Stimulated activated CD4-positive, alpha-beta T cell treated with anti-CD3 and anti-CD28 coated beads, Interleukin-1b, Interleukin-23, amount 100 ng/mL, for 1 hour (primary cell): ENCODE results near the gene PGAM2.

Source experiments
- DNase-seq, 2 donors: peaks; one replicate each; pipeline ENCODE4 v3.0.0-alpha.2; 2020; ENCODE audit warnings: low read depth in 2 of 2

Gene PGAM2

DNA sequence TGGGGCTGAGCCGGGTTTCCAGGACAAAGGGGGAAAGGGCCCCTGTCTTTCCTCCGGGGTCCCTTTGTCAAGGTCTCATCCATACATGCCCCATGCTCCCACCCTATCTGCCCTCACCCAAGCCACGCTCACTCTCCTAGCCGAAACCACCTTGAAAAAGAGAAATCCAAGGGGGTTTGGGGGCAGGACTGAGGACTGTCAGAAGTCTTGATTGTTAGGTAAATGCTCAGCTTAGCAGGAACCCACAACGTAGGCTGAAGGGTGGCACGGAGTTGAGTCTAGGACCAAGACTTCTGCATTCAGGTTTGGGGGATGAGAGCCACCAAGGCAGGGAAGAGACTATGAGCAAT lies 719 bp upstream of the PGAM2 start:
- DNase-seq: no peak

DNA sequence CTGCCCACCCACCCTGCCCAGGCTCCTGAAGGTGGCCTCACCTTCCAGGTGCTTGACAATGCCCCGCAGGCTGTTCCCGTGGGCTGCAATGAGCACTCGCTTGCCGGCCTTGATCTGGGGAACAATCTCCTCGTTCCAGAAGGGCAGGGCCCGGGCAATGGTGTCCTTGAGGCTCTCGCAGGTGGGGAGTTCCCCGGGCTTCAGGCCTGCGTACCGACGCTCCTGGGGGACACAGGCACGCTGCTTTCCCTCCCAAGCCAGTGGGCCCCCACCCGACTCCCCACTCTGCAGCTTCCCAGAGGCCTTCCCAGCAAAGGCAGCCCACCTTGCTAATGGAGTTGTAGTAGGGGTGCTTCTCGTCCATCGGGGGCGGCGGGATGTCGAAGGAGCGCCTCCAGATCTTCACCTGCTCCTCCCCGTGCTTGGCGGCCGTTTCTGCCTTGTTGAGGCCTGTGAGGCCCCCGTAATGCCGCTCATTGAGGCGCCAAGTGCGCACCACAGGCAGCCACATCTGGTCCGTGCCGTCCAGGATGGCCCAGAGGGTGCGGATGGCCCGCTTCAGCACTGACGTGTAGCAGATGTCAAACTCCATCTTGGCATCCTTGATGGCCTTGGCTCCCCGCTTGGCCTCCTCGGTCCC lies 456 bp downstream of the PGAM2 start:
- no peak for DNase-seq

DNA sequence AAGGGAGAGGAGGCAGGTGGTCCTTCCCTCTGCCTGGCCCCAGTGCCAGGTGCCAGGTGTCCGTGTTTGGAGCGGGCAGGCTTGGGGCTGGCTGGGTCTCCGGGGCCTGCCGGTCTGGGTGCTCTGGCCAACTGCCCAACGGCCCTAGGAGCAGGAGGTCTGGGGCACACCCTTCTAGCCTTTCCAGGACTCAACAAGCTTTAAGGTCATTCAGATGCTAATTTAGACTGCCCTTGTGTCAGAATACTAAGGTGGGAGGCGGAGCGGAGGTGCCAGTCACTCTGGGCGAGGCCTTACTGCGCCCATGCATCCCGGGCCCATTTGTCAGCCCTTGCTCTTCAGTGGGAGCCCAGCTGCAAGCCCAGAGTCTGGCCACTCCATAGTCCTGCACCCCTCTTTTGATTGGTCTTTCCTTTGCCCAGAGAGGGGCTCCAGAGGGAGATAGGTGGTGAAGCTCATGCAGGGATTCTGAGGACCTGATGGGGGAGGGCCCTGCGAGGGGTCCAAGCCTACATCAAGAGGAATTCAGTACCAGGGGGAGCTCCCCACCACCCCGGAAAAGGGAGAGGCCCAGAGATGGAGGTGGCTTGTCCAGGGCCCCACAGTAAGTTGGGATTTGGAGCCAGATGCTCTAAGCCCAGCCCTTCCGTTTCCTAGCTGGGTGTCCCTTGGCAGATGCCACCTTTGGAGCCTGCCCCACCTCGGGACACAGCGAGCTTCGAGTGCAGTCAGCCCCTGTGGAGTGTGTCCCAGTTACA lies 1.3 kb downstream of the PGAM2 start:
- DNase-seq: no peak

DNA sequence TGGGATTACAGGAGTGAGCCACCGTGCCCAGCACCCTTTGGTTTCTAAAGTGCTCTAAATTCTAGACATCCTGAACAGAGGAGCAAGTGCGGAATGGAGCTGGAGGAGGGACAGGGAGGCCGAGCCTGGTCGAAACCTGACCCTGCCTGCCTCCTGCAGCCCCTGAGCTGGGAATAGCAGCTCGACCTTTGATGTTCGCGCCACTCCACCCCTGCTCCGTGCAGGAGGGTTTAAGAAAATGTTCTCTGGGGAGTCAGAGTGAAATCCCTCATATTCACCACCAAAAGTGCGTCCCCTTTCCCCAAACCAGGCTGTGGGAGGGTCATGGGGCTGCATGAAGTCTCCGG lies 1.8 kb downstream of the PGAM2 start:
- no peak for DNase-seq

DNA sequence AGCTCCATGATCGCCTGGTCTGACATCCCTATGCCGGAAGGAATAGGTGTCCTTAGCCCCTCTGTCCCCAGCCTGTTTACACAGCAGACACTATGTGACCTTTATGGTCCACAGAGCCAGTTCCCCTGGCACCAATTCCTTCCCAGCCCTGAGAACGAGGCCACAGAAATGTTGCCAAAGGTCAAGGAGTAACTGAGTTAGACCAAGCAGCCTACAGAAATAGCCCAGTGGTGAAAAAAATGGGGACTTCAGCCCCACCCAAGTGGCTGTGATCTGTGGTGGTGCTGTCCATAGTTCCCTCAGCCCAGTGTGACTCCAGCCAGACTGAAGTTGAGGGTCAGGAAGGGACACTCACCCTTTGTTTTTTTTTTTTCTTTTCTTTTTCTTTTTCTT lies 2.5 kb downstream of the PGAM2 start:
- DNase-seq: no peak

DNA sequence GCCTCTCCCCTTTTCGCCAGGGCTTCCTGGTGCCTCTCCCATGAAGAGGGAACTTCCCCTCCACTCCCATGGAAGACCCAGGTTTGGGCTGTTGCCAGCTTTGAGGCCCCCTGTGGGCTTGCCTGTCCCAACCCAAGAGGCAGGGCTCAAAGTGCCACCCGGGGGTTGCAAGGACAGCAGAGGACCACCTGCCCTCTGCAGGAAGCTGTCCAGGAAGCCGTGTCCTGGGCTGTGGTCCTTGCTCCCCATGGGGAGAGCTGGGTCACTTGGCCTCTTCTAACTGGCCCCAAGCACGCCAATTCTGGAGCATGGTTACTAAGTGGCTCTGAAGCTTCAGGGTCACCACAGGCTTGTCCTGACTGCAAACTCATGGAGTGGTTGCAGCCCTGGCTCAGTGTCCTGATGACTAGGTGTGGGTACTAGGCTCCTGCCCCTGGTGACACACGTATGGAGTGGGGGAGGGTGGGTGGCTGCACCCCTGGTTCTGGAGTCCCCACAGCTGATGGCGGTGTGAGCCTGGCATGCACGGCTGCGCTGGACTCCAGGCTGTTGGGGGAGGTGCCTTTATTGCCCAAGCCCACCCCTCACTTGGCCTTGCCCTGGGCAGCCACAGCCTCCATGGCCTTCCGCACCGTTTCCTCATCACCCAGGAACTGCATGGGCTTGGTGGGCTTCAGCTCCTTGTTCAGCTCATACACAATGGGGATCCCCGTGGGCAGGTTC lies 3.0 kb downstream of the PGAM2 start:
- DNase-seq: no peak

DNA sequence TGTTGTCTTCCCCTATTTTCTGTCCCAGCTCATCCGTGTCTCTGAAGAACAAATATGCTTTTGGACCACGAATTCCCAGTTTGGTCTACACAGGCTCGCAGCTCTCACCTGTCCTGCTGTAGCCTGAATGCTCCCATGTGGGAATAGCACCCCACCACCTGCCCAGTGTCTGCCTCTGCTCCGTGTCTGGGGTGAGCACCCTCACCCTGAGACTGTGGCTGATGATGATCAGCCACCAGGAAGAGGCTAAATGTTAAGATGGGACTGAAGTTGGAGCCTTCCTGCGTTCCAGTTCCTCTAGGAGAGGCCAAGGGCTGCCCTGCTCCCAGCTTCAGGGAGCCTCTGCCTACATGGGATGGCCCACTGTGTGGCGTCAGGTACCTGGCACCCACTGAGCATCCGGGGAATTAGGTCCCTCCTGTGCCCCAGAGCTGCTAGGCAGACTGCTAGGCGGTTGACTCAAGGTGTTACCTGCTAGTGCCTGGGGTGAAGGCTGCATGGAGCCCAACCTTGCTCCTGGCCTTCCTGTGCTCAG lies 3.7 kb downstream of the PGAM2 start:
- DNase-seq: no peak

DNA sequence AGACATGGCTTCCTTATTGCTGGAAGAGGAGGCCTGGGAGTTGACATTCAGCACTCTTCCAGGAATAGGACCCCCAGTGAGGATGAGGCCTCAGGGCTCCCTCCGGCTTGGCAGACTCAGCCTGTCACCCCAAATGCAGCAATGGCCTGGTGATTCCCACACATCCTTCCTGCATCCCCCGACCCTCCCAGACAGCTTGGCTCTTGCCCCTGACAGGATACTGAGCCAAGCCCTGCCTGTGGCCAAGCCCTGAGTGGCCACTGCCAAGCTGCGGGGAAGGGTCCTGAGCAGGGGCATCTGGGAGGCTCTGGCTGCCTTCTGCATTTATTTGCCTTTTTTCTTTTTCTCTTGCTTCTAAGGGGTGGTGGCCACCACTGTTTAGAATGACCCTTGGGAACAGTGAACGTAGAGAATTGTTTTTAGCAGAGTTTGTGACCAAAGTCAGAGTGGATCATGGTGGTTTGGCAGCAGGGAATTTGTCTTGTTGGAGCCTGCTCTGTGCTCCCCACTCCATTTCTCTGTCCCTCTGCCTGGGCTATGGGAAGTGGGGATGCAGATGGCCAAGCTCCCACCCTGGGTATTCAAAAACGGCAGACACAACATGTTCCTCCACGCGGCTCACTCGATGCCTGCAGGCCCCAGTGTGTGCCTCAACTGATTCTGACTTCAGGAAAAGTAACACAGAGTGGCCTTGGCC lies 4.3 kb downstream of the PGAM2 start:
- DNase-seq: no peak

DNA sequence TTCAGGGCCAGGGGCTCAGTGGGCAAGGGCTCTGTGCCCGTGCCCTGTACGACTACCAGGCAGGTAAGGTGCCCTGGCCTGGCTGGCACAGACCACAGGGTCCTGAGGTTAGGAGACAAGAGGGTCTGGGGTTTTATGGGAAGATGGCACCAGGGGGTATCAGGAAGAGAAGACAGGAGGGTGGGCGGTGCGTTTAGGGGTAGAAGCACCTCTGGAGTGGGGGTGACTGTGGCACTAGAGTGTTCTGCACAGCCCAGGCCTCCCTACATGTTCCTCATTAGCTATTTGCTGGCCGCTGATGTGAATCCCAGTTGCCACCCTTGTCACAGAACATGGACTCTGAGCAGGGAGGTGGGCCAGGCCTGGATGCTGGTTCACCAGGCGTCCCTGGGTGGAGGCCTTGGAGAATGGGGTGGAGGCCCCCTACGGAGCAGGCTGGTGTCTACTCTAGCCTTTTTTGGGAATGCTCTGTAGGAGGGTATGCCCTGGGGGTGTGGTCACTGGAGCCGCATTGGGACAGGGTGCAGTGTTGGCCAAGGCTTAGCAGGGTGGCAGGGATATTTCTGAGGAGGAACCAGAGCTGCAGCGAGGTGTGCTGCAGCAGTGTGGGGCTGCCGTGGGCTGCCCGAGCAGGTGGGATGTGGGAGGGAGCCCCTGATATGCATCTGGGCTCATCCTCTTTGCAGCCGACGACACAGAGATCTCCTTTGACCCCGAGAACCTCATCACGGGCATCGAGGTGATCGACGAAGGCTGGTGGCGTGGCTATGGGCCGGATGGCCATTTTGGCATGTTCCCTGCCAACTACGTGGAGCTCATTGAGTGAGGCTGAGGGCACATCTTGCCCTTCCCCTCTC lies 5.0 kb downstream of the PGAM2 start:
- no peak for DNase-seq

DNA sequence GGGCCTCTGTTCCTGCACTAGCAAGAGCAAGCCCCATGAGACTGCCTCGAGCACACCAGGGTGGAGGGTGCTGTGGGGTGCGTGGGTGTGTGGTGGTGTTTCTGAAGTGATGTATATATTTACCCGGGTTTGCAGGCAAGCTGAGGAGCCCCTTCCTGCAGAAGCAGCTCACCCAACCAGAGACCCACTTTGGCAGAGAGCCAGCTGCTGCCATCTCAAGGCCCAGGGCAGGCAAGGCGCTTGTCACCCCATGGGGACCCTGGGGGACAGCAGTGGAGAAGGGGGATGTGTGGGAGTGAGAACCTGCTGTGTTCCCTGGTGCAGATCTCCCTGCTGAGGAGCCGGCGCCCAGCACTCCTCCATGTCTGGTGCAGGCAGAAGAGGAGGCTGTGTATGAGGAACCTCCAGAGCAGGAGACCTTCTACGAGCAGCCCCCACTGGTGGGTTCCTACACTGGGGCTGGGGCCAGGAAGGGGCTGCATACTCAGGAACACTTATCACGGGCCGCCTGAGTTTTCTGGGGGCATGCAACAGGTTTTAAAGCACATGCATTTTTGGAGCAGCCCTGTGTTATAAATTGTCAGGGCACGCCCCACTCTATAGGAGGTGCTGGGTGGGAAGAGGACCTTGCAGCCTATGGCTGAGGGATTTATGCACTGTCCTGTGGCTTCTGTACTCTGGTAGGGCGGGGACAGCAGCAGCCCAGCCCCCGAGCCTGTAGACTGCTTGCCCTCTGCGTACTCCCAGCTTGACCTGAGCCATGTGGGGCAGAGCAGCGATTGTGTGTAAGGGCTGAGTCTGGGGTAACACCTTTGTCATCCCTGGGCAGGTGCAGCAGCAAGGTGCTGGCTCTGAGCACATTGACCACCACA lies 5.9 kb downstream of the PGAM2 start:
- DNase-seq: no peak

DNA sequence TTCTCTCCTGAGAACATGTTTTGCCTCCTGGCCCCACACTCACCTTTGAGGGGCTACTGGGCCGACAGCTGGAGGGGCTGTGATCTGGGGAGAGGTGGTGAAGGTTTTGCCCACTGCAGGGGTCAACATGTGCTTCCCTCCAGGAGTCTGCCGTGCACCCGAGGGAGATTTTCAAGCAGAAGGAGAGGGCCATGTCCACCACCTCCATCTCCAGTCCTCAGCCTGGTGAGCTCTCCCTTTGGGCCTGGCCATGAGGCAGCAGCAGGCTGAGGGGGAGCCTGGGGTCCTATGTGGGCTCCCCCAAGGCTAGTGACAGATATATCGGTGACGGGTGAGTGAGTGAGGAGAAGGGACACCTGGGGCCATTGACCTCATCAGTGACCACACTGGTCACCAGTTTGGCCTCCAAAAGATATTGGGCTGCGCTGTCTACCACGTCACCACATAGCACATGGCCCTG lies 6.6 kb downstream of the PGAM2 start:
- DNase-seq: no peak

DNA sequence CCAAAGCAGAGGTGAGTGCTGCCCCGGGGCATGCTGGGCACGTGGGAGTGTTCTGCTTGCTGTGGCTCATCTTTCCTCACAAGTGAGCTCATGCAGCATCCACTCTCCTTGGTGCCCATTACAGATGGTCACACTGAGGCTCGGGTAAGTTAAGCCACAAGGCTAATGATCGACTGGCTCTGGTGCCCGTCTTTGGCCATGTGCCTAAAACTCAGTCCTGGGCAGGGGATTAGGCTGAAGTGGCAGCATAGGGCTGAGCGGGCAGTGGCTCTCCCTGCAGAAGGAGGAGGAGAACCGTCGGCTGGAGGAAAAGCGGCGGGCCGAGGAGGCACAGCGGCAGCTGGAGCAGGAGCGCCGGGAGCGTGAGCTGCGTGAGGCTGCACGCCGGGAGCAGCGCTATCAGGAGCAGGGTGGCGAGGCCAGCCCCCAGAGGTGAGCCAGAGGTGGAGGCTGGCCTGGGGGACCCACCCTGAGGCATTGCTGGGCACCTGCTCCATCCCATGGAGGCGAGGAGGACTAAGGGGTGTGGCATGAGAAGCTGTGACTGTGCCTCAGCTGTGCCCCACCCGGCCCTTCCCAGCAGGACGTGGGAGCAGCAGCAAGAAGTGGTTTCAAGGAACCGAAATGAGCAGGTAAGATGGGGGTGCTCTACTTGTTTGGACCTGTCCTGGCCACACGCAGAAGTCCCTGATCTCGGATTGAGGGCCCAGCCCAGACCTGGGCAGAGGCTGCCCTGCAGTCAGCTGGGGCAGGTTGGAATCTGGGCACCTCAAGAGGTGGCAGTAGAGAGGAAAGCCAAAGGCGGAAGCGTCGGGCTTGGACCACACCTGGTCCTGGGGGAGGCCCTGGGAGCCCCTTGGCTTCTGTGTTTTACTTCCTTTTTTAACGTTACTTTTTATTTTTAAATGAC lies 7.3 kb downstream of the PGAM2 start:
- no peak for DNase-seq

DNA sequence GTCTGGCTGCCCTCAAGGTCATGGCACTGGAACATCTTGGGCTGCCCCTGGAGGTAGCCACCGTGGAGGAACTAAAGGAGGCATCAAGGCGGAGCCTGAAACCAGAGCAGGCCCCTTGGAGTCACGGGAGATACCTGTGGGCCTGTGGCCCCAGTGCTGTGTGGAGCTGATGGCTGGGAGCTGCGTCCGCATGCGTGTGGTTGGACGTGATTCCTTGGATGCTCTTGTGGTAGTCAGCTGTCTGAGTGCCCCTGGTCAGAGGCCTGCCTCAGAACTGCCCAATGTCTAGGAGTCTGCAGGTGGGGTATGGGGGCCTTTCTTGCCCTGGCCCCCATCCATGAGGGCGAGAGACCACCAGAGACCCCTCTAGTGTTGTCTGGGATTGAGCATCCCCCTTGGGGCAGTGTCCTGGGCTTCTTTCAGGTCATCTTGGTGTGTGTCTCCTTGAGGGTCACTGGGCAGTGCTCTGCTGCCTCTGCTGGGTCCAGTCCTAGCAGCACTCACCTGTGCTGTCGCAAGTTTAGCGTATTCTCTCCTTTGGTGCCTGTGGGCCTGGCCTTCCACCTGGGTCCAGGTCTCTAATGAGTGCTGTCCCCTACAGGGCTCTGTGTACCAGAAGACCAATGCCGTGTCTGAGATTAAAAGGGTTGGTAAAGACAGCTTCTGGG lies 8.1 kb downstream of the PGAM2 start:
- no peak for DNase-seq

DNA sequence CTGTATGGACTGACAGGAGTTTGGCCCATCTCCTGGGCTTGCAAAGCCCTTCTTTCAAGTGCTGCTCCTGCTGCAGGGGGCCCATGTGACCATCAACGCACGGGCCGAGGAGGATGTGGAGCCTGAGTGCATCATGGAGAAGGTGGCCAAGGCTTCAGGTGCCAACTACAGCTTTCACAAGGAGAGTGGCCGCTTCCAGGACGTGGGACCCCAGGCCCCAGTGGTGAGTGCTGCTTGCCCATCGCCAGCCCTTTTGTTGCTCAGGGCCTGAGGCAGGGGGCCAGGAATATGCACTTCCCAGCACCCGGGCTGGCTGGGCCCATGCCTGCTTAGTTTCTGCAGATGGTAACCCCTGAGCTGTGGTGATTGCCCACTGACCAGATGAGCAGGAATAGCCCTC lies 8.7 kb downstream of the PGAM2 start:
- no peak for DNase-seq

DNA sequence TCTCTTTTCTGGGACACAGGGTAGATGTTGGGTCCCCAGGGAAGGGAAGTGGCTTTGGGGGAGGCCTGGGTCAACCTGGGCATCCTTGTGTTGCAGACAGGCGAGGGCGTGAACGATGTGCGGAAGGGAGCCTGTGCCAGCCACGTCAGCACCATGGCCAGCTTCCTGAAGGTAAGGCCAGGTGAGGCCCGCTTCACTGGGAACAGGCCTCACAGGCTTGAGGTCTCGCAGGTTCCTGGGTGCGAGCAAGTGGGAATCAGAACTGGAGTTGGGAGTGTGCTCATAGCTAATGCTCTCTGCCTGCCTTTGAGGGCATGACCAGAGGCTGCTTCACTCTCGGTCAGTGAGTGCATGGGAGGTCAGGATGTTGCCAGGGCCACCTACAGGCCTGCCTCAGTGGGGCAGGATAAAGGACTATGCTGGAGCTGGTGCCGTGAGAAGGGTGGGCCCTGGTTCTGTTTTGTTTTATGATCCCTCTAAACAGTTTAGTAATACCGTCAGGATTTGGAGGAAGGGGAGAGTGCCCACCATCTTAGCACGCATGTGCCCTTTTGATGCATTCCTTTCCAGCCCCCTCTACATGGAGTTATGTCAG lies 12.5 kb downstream of the PGAM2 start:
- DNase-seq: no peak

DNA sequence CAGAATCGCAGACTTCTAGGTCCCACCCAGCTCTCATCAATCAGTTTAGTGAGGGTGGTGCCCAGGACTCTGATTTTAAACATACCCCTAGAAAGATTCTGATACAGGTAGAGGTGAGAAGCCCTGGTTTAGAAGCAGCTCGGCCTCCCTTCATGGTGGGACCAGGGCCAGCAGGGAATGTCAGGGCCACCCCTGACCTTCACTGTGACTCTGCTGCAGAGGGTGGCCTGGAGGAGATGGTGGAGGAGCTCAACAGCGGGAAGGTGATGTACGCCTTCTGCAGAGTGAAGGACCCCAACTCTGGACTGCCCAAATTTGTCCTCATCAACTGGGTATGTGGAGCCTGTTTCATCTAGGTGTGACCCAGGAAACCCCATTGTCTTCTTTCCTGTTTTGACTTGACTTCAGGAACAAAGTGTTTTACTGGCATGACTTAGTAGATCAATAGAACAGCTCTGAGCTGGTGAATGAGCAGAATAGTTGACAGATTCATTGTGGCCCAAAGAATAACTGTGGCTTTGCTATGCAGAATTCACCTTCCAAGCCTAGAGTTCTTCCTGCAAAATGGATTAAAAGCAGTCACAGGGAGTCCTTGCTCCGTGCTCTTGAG lies 13.7 kb downstream of the PGAM2 start:
- DNase-seq: no peak

DNA sequence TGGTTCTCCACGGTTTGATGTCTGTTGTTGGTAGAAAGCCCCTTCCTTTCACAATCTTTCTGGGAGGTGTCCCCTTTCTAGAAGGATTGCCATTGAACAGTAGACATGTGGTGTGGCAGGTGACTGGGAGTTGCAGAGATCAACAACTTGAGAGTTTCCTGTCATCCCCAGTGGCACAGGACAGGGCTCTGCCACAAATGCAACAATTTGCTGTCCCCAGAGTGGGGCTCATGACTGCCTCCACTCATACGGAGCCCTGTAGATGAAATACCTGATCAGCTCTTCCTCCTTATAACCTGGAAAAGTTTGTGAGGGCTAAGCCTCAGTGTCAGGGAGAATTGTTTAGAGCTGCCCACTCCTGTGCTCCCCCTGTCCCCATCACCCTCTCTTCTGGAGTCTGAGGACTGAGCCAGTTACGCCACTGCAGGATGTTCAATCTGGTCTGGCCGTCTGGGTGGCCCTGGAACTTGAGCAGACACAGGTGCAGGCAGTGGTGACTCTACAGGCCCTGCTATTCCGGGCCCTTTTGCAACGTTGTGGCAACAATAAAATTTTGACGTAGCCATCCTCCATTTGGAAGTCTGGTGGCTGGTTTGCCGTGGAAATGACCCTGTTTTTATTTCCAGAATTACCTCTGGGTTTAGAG lies 14.3 kb downstream of the PGAM2 start:
- no peak for DNase-seq
